ENCODE results near the gene TMEM179.

Gene TMEM179

GRCh38 chr14:104564744-104565679 lies 39.6 kb downstream of the TMEM179 start:
- DNase-seq (ENCODE audit: low read depth) = no peak
- TF ChIP-seq, protein P1, sequence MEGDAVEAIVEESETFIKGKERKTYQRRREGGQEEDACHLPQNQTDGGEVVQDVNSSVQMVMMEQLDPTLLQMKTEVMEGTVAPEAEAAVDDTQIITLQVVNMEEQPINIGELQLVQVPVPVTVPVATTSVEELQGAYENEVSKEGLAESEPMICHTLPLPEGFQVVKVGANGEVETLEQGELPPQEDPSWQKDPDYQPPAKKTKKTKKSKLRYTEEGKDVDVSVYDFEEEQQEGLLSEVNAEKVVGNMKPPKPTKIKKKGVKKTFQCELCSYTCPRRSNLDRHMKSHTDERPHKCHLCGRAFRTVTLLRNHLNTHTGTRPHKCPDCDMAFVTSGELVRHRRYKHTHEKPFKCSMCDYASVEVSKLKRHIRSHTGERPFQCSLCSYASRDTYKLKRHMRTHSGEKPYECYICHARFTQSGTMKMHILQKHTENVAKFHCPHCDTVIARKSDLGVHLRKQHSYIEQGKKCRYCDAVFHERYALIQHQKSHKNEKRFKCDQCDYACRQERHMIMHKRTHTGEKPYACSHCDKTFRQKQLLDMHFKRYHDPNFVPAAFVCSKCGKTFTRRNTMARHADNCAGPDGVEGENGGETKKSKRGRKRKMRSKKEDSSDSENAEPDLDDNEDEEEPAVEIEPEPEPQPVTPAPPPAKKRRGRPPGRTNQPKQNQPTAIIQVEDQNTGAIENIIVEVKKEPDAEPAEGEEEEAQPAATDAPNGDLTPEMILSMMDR (IDR thresholded peaks at IDR 0.05; ENCODE audit: low read length, missing control alignments) = no peak
- H3K4me3 ChIP-seq (replicated peaks; ENCODE audit: low read depth, low read length) = no peak overlapping the region

GRCh38 chr14:104563742-104564615 lies 40.6 kb downstream of the TMEM179 start:
- no peak overlapping the region for H3K4me3 ChIP-seq (replicated peaks; ENCODE audit: low read depth, low read length)
- TF ChIP-seq, protein P1 (IDR thresholded peaks at IDR 0.05; ENCODE audit: low read length, missing control alignments) = peak; percentile 71
- peak; percentile 53 for DNase-seq (ENCODE audit: low read depth)

GRCh38 chr14:104563191-104563741 lies 41.3 kb downstream of the TMEM179 start:
- DNase-seq (ENCODE audit: low read depth) = no peak
- TF ChIP-seq, protein P1 (IDR thresholded peaks at IDR 0.05; ENCODE audit: low read length, missing control alignments) = no peak

GRCh38 chr14:104562606-104563005 lies 42.0 kb downstream of the TMEM179 start:
- TF ChIP-seq, protein P1 (IDR thresholded peaks at IDR 0.05; ENCODE audit: low read length, missing control alignments) = no peak
- H3K4me3 ChIP-seq (replicated peaks; ENCODE audit: low read depth, low read length) = no peak overlapping the region
- no peak for DNase-seq (ENCODE audit: low read depth)

More at GRCh38 chr14:104563191-104563741, 41.3 kb downstream of the TMEM179 start:
- H3K4me3 ChIP-seq (replicated peaks; ENCODE audit: low read depth, low read length) = no peak overlapping the region

DNA sequence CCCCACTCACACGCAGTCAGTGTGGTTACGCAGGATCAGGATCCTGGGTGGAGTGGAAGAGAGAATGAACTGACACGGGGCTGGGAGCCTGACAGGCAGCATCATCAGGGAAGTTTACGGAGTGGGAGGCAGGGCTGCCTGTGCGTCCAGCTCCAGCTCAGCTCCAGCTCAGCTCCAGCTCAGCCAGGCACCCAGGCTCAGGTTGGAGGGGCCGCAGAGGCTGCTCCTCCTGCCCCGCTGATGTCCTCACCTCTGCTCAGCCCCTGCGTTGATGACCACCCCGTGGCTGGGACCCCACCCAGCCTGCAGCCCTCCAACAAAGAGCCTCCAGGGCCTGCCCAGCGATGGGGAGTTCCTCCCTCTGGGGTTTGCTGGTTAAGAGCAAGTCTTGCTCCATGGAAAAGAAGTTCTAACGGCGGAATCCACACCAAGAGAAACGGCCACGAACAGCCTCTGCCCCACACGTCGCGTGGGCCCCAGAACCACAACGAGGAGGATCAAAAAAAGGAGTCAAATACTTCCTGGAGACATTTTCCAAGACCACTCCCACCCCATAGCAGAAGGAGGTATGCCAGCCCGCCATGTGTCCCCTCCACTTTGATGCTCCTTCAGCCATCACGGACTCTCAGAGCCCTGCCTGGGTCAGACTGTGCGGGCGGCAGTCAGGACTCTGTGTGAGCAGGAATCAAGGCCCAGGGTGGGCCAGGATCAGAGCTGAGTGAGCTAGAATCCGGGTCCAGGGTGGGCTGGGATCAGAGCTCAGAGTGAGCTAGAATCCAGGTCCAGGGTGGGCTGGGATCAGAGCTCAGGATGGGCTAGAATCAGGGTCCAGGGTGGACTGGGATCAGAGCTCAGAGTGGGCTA lies 42.7 kb downstream of the TMEM179 start:
- TF ChIP-seq, protein P1 (IDR thresholded peaks at IDR 0.05; ENCODE audit: low read length, missing control alignments) = no peak
- DNase-seq (ENCODE audit: low read depth) = no peak
- H3K4me3 ChIP-seq (replicated peaks; ENCODE audit: low read depth, low read length) = no peak overlapping the region

DNA sequence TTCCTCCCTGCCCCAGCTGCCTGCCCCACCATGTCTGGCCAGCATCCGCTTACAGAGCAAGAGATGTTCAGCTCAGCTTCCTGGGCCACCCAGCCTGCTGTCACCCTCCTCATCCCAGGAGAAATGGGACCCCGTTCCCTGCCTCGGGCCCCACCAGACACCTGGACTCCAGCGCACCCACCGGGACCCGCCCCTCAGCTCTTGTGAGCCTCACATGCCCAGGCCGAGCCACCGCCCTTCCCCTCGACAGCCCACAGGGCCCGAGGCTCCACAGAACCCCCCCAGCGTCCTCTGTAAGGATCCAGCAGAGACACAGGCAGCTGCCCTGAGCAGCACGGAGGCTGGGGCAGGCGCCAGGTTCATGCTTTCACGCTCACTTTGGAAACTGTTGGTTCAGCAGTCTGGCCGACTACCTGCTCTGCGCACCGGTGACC lies 43.4 kb downstream of the TMEM179 start:
- no peak overlapping the region for H3K4me3 ChIP-seq (replicated peaks; ENCODE audit: low read depth, low read length)
- TF ChIP-seq, protein P1 (IDR thresholded peaks at IDR 0.05; ENCODE audit: low read length, missing control alignments) = no peak
- DNase-seq (ENCODE audit: low read depth) = no peak
